GM19438 (cell line): ENCODE results near the gene GRK1.

ENCODE experiments used
- ATAC-seq: cut with Tn5 transposase; IDR thresholded peaks from one replicate; pipeline ENCODE4 v1.9.1; 2021; ENCODE audit warnings: low read depth; ENCODE audit not compliant: unreplicated experiment

The GRK1 gene

GRCh38 chr13:113631341-113632095, 35.5 kb upstream of the GRK1 start:
- ATAC-seq: no peak

- no peak for ATAC-seq
Measured at GRCh38 chr13:113632706-113633484, 34.1 kb upstream of the GRK1 start.

- no peak for ATAC-seq
Measured at GRCh38 chr13:113633485-113633873, 33.5 kb upstream of the GRK1 start.

GRCh38 chr13:113634279-113635047, 32.6 kb upstream of the GRK1 start:
- ATAC-seq: no peak

GRCh38 chr13:113635048-113635420, 32.0 kb upstream of the GRK1 start:
- no peak for ATAC-seq

GRCh38 chr13:113635709-113636108, 31.3 kb upstream of the GRK1 start:
- no peak for ATAC-seq

GRCh38 chr13:113636266-113636963, 30.6 kb upstream of the GRK1 start:
- ATAC-seq: no peak

GRCh38 chr13:113637262-113638160, 29.5 kb upstream of the GRK1 start:
- ATAC-seq: no peak

- no peak for ATAC-seq
Measured at GRCh38 chr13:113638173-113638746, 28.8 kb upstream of the GRK1 start.

GRCh38 chr13:113638806-113639205, 28.2 kb upstream of the GRK1 start:
- ATAC-seq: no peak

GRCh38 chr13:113639616-113640262, 27.3 kb upstream of the GRK1 start:
- no peak for ATAC-seq

- ATAC-seq: no peak
Measured at GRCh38 chr13:113641426-113641825, 25.6 kb upstream of the GRK1 start.

GRCh38 chr13:113642563-113642962, 24.5 kb upstream of the GRK1 start:
- no peak for ATAC-seq

- no peak for ATAC-seq
Measured at GRCh38 chr13:113643593-113643992, 23.4 kb upstream of the GRK1 start.

GRCh38 chr13:113644800-113645199, 22.2 kb upstream of the GRK1 start:
- ATAC-seq: no peak

GRCh38 chr13:113645329-113645728, 21.7 kb upstream of the GRK1 start:
- no peak for ATAC-seq

- ATAC-seq: no peak
Measured at GRCh38 chr13:113646376-113646775, 20.6 kb upstream of the GRK1 start.

GRCh38 chr13:113646921-113647340, 20.1 kb upstream of the GRK1 start:
- no peak for ATAC-seq
